Caco-2 (cell line): ENCODE data around the gene RNF43. TPM values are rescaled to one million over a fixed set of nuclear protein-coding genes. Genes with fewer than 3 reads are reported as not detected.

Experiments
- BruUV-seq: library from RNA; stranded (reverse); fragments of 400-500 nt; replicated peaks from 2 replicates; lab custom pipeline; 2021; lab: Mats Ljungman, UMichigan
- CTCF ChIA-PET: fragments of 300-600 bp; sonication (Branson Sonifier 250); formaldehyde crosslinking; loops from one replicate; lab custom pipeline; 2022; ENCODE audit warnings: antibody characterized with exemption; lab: Charles Lee
- POLR2A ChIA-PET: fragments of 300-600 bp; sonication (Branson Sonifier 250); formaldehyde crosslinking; loops from one replicate; lab custom pipeline; 2022; ENCODE audit warnings: antibody characterized with exemption; lab: Charles Lee
- DNase-seq, 2 experiments: peaks; one replicate each; pipeline versions ENCODE4 v3.0.0 to v3.0.0-alpha.2; 2020 to 2022
- H3K27me3 ChIP-seq: replicated peaks from 2 replicates; pipeline ENCODE4 v1.6.0; 2011; ENCODE audit warnings: low read length; ENCODE audit not compliant: control insufficient read depth, insufficient read depth
- H3K36me3 ChIP-seq: 2 replicates; pipeline ENCODE4 v1.5.1; 2011; ENCODE audit warnings: low read length; ENCODE audit not compliant: control insufficient read depth, insufficient read depth
- H3K4me1 ChIP-seq: fragments of 250-450 bp; sonication (Bioruptor Pico); 2 replicates; pipeline ENCODE4 v1.5.1; 2020; ENCODE audit warnings: mild to moderate bottlenecking
- H3K4me3 ChIP-seq: 2 replicates; pipeline ENCODE4 v1.5.1; 2011; ENCODE audit warnings: low read depth, mild to moderate bottlenecking, control low read depth, low read length
- H3K9me3 ChIP-seq: fragments of 250-450 bp; sonication (Bioruptor Pico); 2 replicates; pipeline ENCODE4 v1.5.1; 2020; ENCODE audit warnings: mild to moderate bottlenecking, moderate library complexity
- H3K27ac Mint-ChIP-seq: one replicate; pipeline ENCODE4 v1.8.0; 2022; ENCODE audit warnings: mixed read lengths; ENCODE audit not compliant: unreplicated experiment
- H3K27me3 Mint-ChIP-seq: one replicate; pipeline ENCODE4 v1.8.0; 2022; ENCODE audit warnings: mixed read lengths; ENCODE audit not compliant: insufficient read depth, unreplicated experiment
- H3K36me3 Mint-ChIP-seq: one replicate; pipeline ENCODE4 v1.8.0; 2022; ENCODE audit warnings: mild to moderate bottlenecking, mixed read lengths; ENCODE audit not compliant: insufficient read depth, unreplicated experiment
- H3K4me1 Mint-ChIP-seq: one replicate; pipeline ENCODE4 v1.8.0; 2022; ENCODE audit warnings: low read depth, mixed read lengths; ENCODE audit not compliant: unreplicated experiment
- H3K4me3 Mint-ChIP-seq: one replicate; pipeline ENCODE4 v1.8.0; 2022; ENCODE audit warnings: mild to moderate bottlenecking, moderate library complexity, mixed read lengths; ENCODE audit not compliant: unreplicated experiment
- H3K9me3 Mint-ChIP-seq: one replicate; pipeline ENCODE4 v1.8.0; 2022; ENCODE audit warnings: mixed read lengths; ENCODE audit not compliant: unreplicated experiment
- CTCF ChIP-seq, 2 experiments: fragments of 200-600 bp in 1 of 2; IDR thresholded peaks; 1 replicate in 1 of 2; 2 replicates in 1 of 2; pipeline versions ENCODE4 v1.5.1 to v1.8.0; 2011 to 2022; ENCODE audit warnings: antibody characterized with exemption in 1 of 2, control low read depth in 1 of 2, inconsistent platforms in 1 of 2, low read depth in 1 of 2, low read length in 1 of 2, mild to moderate bottlenecking in 1 of 2, moderate library complexity in 1 of 2; ENCODE audit not compliant: insufficient read depth in 1 of 2, severe bottlenecking in 1 of 2, unreplicated experiment in 1 of 2
- intact Hi-C: fragments of 100-400 bp; cut with micrococcal nuclease; formaldehyde crosslinking; loops from one replicate; pipeline ENCODE4 v1.10.0; 2022; ENCODE audit not compliant: unreplicated experiment
- total RNA-seq: library from RNA; stranded (reverse); gene quantifications from 2 replicates; pipeline ENCODE4 v1.2.3, GENCODE V29; 2022

Gene RNF43
- total RNA-seq, 1 experiment from 2014 or later: 84.2 TPM

- CTCF ChIA-PET: no interaction called here
- no TSS peak for BruUV-seq
- POLR2A ChIA-PET: no interaction called here
- no peak for DNase-seq
- TF ChIP-seq CTCF (IDR thresholded peaks at IDR 0.05; ENCODE audit: insufficient read depth in 1 of 2, low read depth in 1 of 2, low read length in 1 of 2, severe bottlenecking in 1 of 2, unreplicated experiment in 1 of 2): no peak
- no peaks in the 10 kb centered on the region for H3K9me3 ChIP-seq
- no peaks in the 10 kb centered on the region for H3K36me3 ChIP-seq
- peaks cover 56% of the 10 kb centered on the region for H3K4me1 ChIP-seq
- H3K27me3 Mint-ChIP-seq: no peaks in the 10 kb centered on the region
- H3K36me3 Mint-ChIP-seq: peaks cover 70% of the 10 kb centered on the region
- no peaks in the 10 kb centered on the region for H3K9me3 Mint-ChIP-seq
- no peak overlapping the region for H3K4me3 Mint-ChIP-seq
- H3K4me3 ChIP-seq: no peak overlapping the region
- no peaks in the 10 kb centered on the region for H3K27me3 ChIP-seq
- intact Hi-C loops: no loop called here
- peaks cover 34% of the 10 kb centered on the region for H3K4me1 Mint-ChIP-seq
- H3K27ac Mint-ChIP-seq: no peak overlapping the region
Measured at GRCh38 chr17:58409432-58409831, 7.9 kb downstream of the RNF43 start.

DNA sequence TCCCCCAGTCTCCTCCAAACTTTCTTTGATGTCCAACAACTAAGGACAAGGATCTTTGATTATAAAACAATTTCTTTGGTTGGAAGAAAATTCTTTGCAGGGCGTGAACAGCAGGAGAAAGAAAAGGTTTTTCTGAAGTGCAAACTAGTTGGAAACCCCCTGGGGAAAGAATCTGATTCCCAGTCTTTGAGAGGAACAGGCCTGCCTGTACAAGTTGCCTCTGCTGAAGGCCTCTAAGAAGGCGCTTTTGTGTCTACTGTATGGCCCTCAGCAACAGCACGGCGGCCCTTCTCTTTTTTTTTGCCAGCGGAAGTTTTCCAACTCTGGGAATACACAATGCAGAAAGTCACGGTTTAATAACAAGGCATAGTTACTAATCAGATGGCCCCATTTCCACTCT is 14.0 kb downstream of the RNF43 start:
- Mint-ChIP-seq H3K36me3 (peaks cover 73% of the 10 kb centered on the region), H3K4me3 (peak overlapping the region; percentile 43), H3K9me3 (no peaks in the 10 kb centered on the region), H3K27ac (peak overlapping the region; percentile 82), H3K4me1 (peaks cover 55% of the 10 kb centered on the region), H3K27me3 (no peaks in the 10 kb centered on the region)
- Histone ChIP-seq H3K27me3 (no peaks in the 10 kb centered on the region), H3K9me3 (no peaks in the 10 kb centered on the region), H3K36me3 (no peaks in the 10 kb centered on the region; the same call in 1 of the 2 replicates), H3K4me1 (peaks cover 84% of the 10 kb centered on the region), H3K4me3 (no peak overlapping the region)
- no peak for DNase-seq
- POLR2A ChIA-PET: no interaction called here
- intact Hi-C loops: no loop called here
- BruUV-seq: no TSS peak
- CTCF ChIA-PET: no interaction called here
- no peak for TF ChIP-seq CTCF (IDR thresholded peaks at IDR 0.05; ENCODE audit: insufficient read depth in 1 of 2, low read depth in 1 of 2, low read length in 1 of 2, severe bottlenecking in 1 of 2, unreplicated experiment in 1 of 2)

- ChIA-PET POLR2A (no interaction called here), CTCF (no interaction called here)
- Histone ChIP-seq H3K9me3 (no peaks in the 10 kb centered on the region), H3K36me3 (no peaks in the 10 kb centered on the region; the same call in 1 of the 2 replicates), H3K4me3 (no peak overlapping the region), H3K27me3 (no peaks in the 10 kb centered on the region), H3K4me1 (peaks cover 84% of the 10 kb centered on the region)
- Mint-ChIP-seq H3K27me3 (no peaks in the 10 kb centered on the region), H3K27ac (peak overlapping the region; percentile 82), H3K4me3 (peak overlapping the region; percentile 47), H3K4me1 (peaks cover 61% of the 10 kb centered on the region), H3K36me3 (peaks cover 73% of the 10 kb centered on the region), H3K9me3 (no peaks in the 10 kb centered on the region)
- intact Hi-C loops: no loop called here
- TF ChIP-seq CTCF (IDR thresholded peaks at IDR 0.05; ENCODE audit: insufficient read depth in 1 of 2, low read depth in 1 of 2, low read length in 1 of 2, severe bottlenecking in 1 of 2, unreplicated experiment in 1 of 2): no peak
- no TSS peak for BruUV-seq
- DNase-seq: no peak
Measured at GRCh38 chr17:58402679-58403078, 14.7 kb downstream of the RNF43 start.
